Effector memory CD8-positive, alpha-beta T cell (primary cell): ENCODE results near the gene FAM236D.
"Not testable (repeated sequence)": the region's sequence is repeated elsewhere in the genome, so short reads cannot be mapped to it uniquely, and the experiment has no call there.

Source experiments
- ATAC-seq: fragments of 150-1000 bp; cut with Tn5 transposase; replicated peaks from 2 replicates; pipeline ENCODE4 v1.10.0; 2021; ENCODE audit warnings: mild to moderate bottlenecking, moderate library complexity
- DNase-seq, 3 experiments: peaks; one replicate each; pipeline ENCODE4 v3.0.0; 2021
- H3K27ac Mint-ChIP-seq, 2 donors: one replicate each; pipeline ENCODE4 v1.8.0; 2022; ENCODE audit warnings: mild to moderate bottlenecking in 2 of 2, mixed read lengths in 2 of 2, moderate library complexity in 2 of 2
- H3K27me3 Mint-ChIP-seq, 2 donors: one replicate each; pipeline ENCODE4 v1.8.0; 2022; ENCODE audit warnings: mixed read lengths in 2 of 2
- H3K36me3 Mint-ChIP-seq: one replicate; pipeline ENCODE4 v1.8.0; 2022; ENCODE audit warnings: mild to moderate bottlenecking, moderate library complexity, mixed read lengths; ENCODE audit not compliant: insufficient read depth
- H3K4me1 Mint-ChIP-seq, 2 donors: one replicate each; pipeline ENCODE4 v1.8.0; 2022; ENCODE audit warnings: low read depth in 2 of 2, mixed read lengths in 2 of 2
- H3K4me3 Mint-ChIP-seq, 2 donors: one replicate each; pipeline ENCODE4 v1.8.0; 2022; ENCODE audit warnings: mild to moderate bottlenecking in 2 of 2, mixed read lengths in 2 of 2, moderate library complexity in 2 of 2
- H3K9me3 Mint-ChIP-seq, 2 donors: one replicate each; pipeline ENCODE4 v1.8.0; 2022; ENCODE audit warnings: mixed read lengths in 2 of 2
- total RNA-seq, 9 experiments: gene quantifications; one replicate each; lab custom pipeline; 2026; lab: John Stamatoyannopoulos, UW

FAM236D gene
- total RNA-seq: 0 reads per million in 9 experiments

GRCh38 chrX:72808110-72808509, at the start of gene FAM236D:
Gene FAM236D, minus strand, starts transcription at chrX:72808210. Its CDS starts 100 bp downstream, at chrX:72808110.
- not testable (repeated sequence) for H3K27me3 Mint-ChIP-seq, H3K27ac Mint-ChIP-seq, DNase-seq, ATAC-seq, H3K4me1 Mint-ChIP-seq, H3K9me3 Mint-ChIP-seq, H3K4me3 Mint-ChIP-seq, H3K36me3 Mint-ChIP-seq

- not testable (repeated sequence) for ATAC-seq, DNase-seq, H3K36me3 Mint-ChIP-seq, H3K27ac Mint-ChIP-seq, H3K4me3 Mint-ChIP-seq, H3K4me1 Mint-ChIP-seq, H3K27me3 Mint-ChIP-seq, H3K9me3 Mint-ChIP-seq
These were observed 29.5 kb upstream of the FAM236D start for GRCh38 chrX:72837532-72837931.

DNA sequence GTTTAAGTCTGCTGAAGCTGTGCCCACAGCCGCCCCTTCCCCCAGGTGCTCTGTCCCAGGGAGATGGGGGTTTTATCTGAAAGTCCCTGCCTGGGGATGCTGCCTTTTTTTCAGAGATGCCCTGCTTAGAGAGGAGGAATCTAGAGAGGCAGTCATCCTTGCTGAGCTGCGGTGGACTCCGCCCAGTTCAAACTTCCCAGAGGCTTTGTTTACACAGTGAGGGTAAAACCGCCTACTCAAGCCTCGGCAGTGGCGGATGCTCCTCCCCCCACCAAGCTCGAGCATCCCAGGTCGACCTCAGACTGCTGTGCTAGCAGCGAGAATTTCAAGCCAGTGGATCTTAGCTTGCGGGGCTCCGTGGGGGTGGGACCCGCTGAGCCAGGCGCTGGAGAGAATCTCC, 22.7 kb upstream of the FAM236D start:
- not testable (repeated sequence) for H3K27ac Mint-ChIP-seq, H3K9me3 Mint-ChIP-seq, H3K27me3 Mint-ChIP-seq, H3K4me3 Mint-ChIP-seq, H3K4me1 Mint-ChIP-seq, H3K36me3 Mint-ChIP-seq, DNase-seq, ATAC-seq

- H3K27ac Mint-ChIP-seq, DNase-seq, H3K4me1 Mint-ChIP-seq, ATAC-seq, H3K4me3 Mint-ChIP-seq, H3K27me3 Mint-ChIP-seq, H3K36me3 Mint-ChIP-seq, H3K9me3 Mint-ChIP-seq: not testable (repeated sequence)
These were observed 17.6 kb downstream of the FAM236D start for GRCh38 chrX:72790390-72790789.

GRCh38 chrX:72788142-72788541, 19.9 kb downstream of the FAM236D start:
- H3K4me1 Mint-ChIP-seq, H3K36me3 Mint-ChIP-seq, DNase-seq, ATAC-seq, H3K27ac Mint-ChIP-seq, H3K4me3 Mint-ChIP-seq, H3K9me3 Mint-ChIP-seq, H3K27me3 Mint-ChIP-seq: not testable (repeated sequence)

DNA sequence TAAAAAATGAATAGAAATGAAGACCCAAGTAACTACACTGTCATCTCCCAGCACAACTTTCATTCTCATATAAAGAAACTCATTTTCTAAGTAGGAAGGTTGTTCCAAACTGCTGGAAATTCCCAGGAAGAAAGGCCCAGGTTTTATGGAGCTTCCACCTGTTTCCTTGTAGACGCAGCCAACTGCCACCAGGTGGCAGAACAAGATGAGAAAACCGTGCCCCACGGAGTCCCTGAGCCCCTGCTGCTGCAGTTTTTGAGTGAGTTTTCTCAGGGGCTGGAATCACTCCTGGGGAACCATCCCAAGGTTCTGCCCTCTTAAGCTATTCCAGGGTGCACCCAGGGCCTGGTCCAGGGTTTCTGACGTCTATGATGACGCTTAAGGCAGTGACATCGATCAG, 24.0 kb downstream of the FAM236D start:
- H3K9me3 Mint-ChIP-seq, ATAC-seq: not testable (repeated sequence)

GRCh38 chrX:72783365-72783936, 24.6 kb downstream of the FAM236D start:
- not testable (repeated sequence) for H3K27ac Mint-ChIP-seq, ATAC-seq, H3K36me3 Mint-ChIP-seq, H3K9me3 Mint-ChIP-seq, H3K4me3 Mint-ChIP-seq, H3K27me3 Mint-ChIP-seq, DNase-seq, H3K4me1 Mint-ChIP-seq

More for the DNA sequence above, 24.0 kb downstream of the FAM236D start:
- H3K36me3 Mint-ChIP-seq, H3K27ac Mint-ChIP-seq, H3K27me3 Mint-ChIP-seq, DNase-seq, H3K4me1 Mint-ChIP-seq, H3K4me3 Mint-ChIP-seq: not testable (repeated sequence)

GRCh38 chrX:72782560-72782959, 25.4 kb downstream of the FAM236D start, which contains the start of gene FAM236B:
Gene FAM236B, minus strand, starts transcription at chrX:72782660. Its CDS starts 100 bp downstream, at chrX:72782560.
- not testable (repeated sequence) for H3K27ac Mint-ChIP-seq

DNA sequence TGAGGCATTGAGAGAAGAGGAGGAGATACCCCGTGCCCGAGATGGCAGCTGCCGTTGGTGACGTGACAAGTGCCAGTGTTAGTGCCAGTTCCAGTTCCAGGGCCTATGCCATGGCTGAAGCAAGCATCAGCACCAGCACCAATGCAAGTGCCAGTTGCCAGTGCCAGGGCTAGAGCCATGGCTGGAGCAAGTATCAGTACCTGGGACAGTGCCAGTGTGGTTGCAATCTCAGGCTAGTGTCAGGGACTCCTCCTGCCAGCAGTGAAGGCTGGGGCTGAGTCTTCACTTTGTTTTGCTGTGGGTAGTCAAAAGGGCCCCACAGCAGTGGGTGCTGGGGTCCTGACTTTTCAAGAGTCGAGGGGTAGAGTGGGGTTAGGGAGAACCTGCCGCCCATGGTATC, 29.9 kb downstream of the FAM236D start:
- not testable (repeated sequence) for H3K9me3 Mint-ChIP-seq, H3K27me3 Mint-ChIP-seq, H3K4me1 Mint-ChIP-seq, H3K4me3 Mint-ChIP-seq, H3K36me3 Mint-ChIP-seq, DNase-seq, H3K27ac Mint-ChIP-seq
- ATAC-seq: peak; percentile 27

More at GRCh38 chrX:72782560-72782959, 25.4 kb downstream of the FAM236D start, which contains the start of gene FAM236B:
- not testable (repeated sequence) for H3K27me3 Mint-ChIP-seq, H3K4me3 Mint-ChIP-seq, H3K9me3 Mint-ChIP-seq, DNase-seq, H3K36me3 Mint-ChIP-seq, H3K4me1 Mint-ChIP-seq, ATAC-seq

DNA sequence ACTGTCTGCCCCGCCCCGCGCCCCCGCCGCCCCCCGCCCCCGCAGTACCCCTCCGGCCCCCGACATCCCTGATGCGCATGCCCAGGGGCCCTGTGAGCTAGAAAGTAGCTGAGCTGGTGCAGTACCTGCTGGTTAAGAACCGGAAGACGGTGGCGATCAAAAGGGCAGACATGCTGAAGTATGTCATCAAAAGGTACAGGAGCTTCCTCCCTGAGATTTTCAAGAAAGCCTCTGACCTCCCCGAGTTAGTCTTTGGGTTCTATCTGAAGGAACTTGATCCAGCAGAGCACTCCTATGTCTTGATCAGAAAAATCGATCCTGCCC, 30.6 kb downstream of the FAM236D start:
- not testable (repeated sequence) for DNase-seq, H3K4me3 Mint-ChIP-seq, H3K36me3 Mint-ChIP-seq, H3K27ac Mint-ChIP-seq, H3K27me3 Mint-ChIP-seq, H3K4me1 Mint-ChIP-seq, H3K9me3 Mint-ChIP-seq
- peak; percentile 80 for ATAC-seq

GRCh38 chrX:72776653-72777466, 31.1 kb downstream of the FAM236D start, which contains the start of gene DMRTC1B:
Gene DMRTC1B, plus strand, starts transcription at chrX:72776890. Its CDS starts 68,246 bp downstream, at chrX:72845136.
- DNase-seq, H3K9me3 Mint-ChIP-seq, H3K27ac Mint-ChIP-seq, H3K27me3 Mint-ChIP-seq, H3K4me1 Mint-ChIP-seq, H3K4me3 Mint-ChIP-seq, H3K36me3 Mint-ChIP-seq: not testable (repeated sequence)
- ATAC-seq: peak; percentile 78

DNA sequence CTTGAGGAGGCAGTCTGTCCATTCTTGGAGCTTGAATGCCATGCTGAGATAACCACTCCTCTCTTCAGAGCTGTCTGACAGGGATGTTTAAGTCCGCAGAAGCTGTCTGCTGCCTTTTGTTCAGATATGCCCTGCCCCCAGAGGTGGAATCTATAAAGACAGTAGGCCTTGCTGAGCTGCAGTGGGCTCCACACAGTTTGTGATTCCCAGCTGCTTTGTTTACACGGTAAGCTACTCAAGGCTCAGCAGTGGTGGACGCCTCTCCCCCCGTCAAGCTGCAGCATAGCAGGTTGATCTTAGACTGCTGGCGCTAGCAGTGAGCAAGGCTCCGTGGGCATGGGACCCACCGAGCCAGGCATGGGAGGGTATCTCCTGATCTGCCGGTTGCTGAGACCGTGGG, 47.6 kb downstream of the FAM236D start:
- ATAC-seq, DNase-seq, H3K4me1 Mint-ChIP-seq, H3K4me3 Mint-ChIP-seq, H3K9me3 Mint-ChIP-seq, H3K27ac Mint-ChIP-seq, H3K27me3 Mint-ChIP-seq, H3K36me3 Mint-ChIP-seq: not testable (repeated sequence)
